Right ventricle myocardium superior (tissue), 1 donor: Measurements from ENCODE around the gene SMYD3. TPM values are rescaled to one million over a fixed set of nuclear protein-coding genes. Genes with fewer than 3 reads are reported as not detected.

Source experiments
- ATAC-seq: fragments of 200-7000 bp; cut with Tn5 transposase; one replicate; pipeline ENCODE4 v1.9.1; 2020; ENCODE audit warnings: mild to moderate bottlenecking; ENCODE audit not compliant: poor library complexity
- DNase-seq: peaks from one replicate; pipeline ENCODE4 v3.0.0-alpha.2; 2020
- intact Hi-C: fragments of 100-400 bp; cut with DNase I; formaldehyde crosslinking; loops from one replicate; pipeline ENCODE4 v1.11.2; 2022
- total RNA-seq: library from RNA; stranded (reverse); fragmentation: NEBNext Ultra II Directional; extraction: Animal tissue kit (Norgen Biotek cat#: 25700); gene quantifications from one replicate; pipeline ENCODE4 v1.2.1, GENCODE V29; 2021
- donor health status: DM: no; HTN: yes; CAD: no; lungs with severe emphysema.

Gene SMYD3
- total RNA-seq, 1 donor from 2014 or later = 9.4 TPM

DNA sequence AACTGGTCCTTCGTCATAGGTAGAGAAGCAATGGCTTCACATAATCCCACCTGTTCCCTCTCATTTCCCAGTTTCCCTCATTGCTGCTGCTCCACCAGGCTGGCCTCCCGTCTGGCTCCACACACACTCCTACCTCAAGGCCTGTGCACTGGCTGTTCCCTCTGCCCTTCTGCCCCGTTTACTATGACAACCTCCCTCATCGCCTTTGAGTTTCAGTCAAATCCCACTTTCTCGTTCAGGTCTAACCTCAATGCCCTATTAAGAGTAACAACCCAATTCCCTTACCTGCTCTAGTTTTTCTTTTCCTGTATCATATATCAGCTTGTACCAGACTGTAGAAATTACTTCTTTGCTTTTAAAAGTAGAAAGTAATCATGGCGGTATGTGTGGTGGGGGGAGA, 589.7 kb downstream of the SMYD3 start:
- intact Hi-C loops = no loop called here
- no peak for ATAC-seq

DNA sequence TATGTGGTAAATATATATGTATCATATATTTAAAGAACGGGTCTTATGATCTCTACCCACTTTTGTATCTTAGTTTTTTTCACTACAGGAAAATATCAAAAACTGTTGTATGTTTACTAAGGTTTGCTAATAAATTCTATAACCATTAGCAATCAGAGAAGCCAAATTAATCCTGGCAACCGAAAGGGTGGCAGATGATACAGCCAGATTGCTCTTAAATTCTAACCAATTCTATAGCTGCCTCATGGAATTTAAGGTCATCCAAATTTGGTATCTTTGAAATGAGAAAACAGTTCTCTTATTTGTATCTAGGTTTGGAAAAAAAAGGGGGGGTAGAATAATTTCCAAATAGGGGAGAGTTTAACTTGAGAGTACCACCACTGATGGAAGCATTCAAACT, 591.2 kb downstream of the SMYD3 start:
- intact Hi-C loops = no loop called here

More for the DNA sequence above, 589.7 kb downstream of the SMYD3 start:
- no peak for DNase-seq

DNA sequence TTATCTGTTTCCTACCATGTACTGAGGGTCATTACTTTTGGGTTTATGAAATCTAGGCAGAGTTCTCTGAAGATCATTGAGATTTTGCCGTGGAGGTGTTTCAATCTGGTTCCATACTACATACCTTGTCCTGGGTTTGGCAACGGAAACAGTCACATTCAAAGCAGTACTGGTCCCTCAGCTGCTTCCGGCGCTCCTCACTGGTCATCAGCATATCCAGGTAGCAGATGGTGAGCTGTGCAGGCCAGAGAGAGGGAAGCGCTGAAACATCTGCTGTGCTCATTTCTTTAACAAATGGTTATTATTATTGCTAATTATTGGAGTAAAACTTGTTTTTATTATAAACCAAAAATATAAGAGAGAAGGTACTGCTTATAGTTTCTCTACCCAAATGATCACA, 591.7 kb downstream of the SMYD3 start:
- no peak for DNase-seq
- intact Hi-C loops = no loop called here
- ATAC-seq = no peak

More for the DNA sequence above, 591.2 kb downstream of the SMYD3 start:
- DNase-seq (no peak), ATAC-seq (no peak)

DNA sequence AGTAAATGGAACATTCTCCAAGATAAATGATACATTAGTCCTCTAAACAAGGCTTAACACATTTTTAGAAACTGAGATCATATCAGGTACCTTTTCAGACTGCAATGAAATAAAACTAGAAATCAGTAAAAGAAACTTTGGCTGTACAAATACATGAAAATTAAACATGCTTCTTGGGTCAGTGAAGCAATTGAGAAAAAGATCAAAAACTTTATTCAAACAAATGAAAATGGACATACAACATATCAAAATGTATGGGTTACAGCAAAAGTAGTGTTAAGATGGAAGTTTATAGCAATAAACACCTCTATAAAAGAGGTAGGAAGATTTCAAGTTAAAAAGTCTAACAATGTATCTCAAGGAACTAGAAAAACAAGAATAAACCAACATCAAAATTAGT, 598.5 kb downstream of the SMYD3 start:
- intact Hi-C loops = no loop called here
- DNase-seq (no peak), ATAC-seq (no peak)

DNA sequence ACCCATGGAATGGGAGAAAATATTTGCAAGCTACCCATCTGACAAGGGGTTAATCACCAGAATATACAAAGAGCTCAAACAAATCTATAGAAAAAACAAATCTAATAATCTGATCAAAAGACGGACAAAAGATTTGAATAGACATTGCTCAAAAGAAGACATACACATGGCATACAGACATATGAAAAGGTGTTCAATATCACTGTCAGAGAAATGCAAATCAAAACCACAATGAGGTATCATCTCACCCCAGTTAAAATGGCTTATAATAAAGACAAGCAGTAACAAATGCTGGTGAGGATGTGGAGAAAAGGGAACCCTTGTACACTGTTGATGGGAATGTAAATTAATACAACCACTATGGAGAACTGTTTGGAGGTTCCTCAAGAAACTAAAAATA, 600.9 kb downstream of the SMYD3 start:
- ATAC-seq = no peak
- intact Hi-C loops = no loop called here
- no peak for DNase-seq

DNA sequence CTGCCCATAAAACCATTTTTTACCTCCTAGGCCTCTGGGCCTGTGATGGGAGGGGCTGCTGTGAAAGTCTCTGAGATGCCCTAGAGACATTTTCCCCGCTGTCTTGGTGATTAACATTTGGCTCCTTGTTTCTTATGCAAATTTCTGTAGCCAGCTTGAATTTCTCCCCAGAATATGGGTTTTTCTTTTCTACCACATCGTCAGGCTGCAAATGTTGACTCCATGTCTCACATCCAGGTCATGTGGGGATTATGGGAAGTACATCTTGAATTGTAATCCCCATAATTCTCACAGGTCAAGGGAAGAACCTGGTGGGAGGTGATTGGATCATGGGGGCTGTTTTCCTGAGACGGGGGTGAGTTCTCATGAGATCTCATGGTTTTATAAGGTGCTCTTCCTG, 603.2 kb downstream of the SMYD3 start:
- ATAC-seq (no peak), DNase-seq (no peak)
- intact Hi-C loops = no loop called here

DNA sequence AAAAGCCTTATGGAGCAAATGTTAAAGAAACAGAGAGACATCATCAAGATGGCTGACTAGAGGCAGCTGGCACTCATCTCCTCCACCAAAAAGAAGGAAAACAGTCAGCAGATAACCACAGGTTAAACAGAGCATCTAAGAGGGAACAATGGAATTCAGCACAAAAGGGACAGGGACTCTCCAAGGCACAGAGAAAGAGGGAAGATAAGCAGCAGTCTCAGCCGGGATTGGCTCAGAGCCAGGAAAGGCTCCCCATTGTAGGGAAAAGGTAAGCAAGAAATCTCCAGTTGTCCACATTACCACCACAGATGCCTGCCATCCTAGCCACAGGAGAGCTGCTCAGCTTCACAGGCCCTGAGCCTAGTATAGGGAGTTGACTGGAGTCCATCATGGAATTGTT, 605.5 kb downstream of the SMYD3 start:
- ATAC-seq (no peak), DNase-seq (no peak)
- intact Hi-C loops = no loop called here

DNA sequence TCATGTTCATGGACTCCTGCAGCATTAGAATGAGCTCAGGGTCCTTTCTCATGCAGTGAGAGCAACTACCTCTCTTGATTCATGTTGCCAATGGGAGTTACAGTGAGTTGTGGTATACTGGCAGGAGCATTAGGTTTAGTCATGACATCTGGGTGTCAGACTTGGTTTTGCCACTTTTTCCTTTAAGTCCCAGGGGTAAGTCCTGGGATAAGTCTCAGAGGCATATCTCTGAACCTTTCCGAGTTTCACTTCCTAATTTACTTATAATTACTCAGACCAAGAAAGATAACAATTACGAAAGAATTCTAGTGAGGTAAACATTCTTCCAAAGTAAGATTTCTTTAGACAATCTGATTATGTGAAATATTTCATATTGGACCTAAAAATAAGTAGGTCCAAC, 606.0 kb downstream of the SMYD3 start:
- DNase-seq (no peak), ATAC-seq (no peak)
- intact Hi-C loops = no loop called here

DNA sequence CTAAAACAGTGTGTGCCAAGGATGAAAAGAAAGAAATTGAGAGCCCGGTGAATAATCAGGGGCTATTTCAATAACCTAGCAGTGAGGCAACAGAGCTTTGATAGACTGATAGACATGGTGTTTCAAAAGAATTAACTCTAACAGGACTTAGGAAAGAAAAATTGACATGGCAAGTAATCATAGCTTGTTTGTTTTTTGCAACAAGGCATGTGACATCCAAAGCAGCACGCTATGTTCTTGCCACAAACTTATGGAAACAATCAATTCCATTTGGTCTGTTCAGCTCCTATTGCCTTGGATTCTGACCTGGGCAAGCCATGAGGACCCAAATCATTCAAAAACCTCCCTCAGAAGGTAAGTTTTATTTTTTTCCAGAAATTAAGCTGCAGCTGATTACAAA, 608.5 kb downstream of the SMYD3 start:
- DNase-seq = no peak
- intact Hi-C loops = no loop called here
- ATAC-seq = no peak

DNA sequence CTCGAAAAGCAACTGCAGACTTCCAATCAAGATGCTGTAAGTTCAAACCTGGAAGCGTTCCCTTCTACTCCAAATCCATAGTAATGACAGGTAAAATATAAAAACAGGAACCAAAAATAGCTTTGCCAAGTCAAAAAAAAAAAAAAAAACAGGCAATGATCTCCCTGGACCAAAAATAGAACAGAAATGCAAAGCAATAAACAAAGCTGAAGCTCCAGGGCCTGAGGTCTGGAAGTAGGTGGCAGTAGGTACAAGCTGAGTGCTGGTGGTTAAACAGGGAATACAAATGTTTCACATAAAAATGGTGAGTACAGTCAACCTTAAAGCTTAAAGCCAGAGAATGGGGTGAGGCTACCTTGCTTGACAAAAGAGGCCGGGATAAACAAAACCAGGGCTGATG, 610.8 kb downstream of the SMYD3 start:
- intact Hi-C loops = no loop called here
- no peak for ATAC-seq
- no peak for DNase-seq

DNA sequence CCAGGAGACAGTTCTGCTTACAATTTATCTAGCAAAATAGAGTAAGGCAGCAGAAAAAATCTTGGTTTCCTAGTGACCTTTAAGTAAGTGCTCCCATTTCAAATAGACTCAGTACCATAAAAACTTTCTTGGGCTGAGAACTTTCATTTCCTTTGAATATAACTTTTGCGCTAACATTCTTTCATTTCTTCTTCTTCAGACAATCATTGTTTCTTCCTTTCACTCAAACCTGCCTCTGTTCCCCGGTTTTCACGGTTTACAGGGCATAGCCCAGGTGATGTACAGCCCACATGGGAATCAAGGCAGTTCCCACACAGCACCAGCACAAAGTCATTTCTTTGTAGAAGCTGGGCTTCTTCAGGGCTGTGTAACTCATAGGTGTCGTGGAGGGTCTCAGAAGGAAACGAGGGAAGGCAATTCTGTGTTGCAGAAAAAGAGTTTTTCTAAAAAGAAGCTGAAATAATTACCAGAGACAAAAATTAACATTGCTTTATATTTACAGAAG, 611.6 kb downstream of the SMYD3 start:
- DNase-seq (no peak), ATAC-seq (no peak)
- intact Hi-C loops = no loop called here

DNA sequence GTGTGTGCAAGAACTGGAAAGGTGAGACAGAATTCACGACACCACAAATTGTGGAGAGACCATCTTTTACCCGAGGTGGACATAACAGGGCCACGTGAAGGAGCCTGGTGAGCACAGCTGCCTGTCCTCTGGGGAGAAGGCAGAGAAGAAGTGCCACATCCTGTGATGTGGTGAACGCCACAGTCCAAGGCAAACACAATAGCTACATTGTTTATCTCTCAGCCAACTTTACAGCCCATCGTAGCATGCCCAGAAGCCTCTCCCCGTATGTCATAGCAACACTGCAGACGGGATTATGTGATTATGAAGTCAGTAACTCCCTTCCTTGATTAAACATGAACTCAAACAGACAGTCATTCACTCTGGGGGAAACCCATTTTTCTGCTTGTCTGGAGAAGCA, 612.2 kb downstream of the SMYD3 start:
- no peak for DNase-seq
- intact Hi-C loops = no loop called here
- no peak for ATAC-seq

DNA sequence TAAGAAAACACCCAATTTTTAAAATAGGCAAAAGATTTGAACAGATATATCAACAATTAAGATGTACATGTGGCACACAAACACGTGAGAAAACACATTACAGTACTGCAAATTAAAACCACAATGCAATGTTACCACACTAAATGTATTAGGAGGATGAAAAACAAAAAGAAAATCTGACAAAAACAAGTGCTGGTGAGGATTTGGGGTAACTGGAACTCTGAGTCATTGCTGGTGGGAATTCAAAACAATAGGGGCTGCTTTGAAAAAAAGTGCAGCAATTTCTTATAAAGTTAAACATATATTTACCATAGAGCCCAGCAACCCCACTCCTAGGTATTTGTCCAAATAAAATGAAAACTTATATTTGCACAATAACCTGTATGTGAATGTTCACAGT, 614.1 kb downstream of the SMYD3 start:
- intact Hi-C loops = no loop called here
- no peak for DNase-seq
- ATAC-seq = no peak

DNA sequence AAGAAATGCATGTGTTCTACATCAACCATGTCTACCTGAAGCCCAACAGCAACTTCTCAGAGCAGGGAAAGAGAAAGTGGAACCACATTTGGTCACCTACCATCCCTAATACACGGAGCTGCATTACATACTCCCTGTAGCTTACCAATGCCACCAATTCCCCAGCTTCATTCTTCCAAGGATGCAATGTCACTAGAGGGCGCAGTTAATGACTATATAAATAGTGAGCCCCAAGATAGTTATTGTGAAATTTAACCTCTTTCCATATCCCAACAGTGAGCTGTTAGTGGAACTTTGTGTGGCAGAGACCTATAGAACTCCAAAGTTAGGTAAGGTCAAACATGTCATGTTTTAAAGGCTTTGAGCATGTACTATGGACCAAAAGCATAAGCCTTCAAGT, 618.3 kb downstream of the SMYD3 start:
- DNase-seq (no peak), ATAC-seq (no peak)
- intact Hi-C loops = no loop called here

DNA sequence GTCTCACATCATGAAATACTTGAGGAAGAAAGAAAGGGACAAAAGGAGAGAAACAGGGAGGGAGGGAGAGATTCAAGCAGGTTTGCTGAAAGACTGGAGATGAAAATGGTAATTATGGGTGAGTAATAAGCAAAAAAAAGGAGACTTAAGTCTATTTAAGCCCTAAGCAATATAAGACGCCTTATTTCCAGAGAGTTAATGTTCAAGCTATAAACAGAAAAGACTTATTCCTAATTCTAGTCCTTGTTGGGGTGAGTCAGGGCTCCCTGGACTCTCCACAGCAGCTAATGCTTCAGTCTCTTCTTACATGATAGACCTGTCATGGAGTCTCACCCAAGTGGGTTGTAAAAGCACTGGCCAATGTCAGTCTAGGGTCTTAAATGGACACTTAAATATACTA, 619.2 kb downstream of the SMYD3 start:
- DNase-seq = no peak
- no peak for ATAC-seq
- intact Hi-C loops = no loop called here

DNA sequence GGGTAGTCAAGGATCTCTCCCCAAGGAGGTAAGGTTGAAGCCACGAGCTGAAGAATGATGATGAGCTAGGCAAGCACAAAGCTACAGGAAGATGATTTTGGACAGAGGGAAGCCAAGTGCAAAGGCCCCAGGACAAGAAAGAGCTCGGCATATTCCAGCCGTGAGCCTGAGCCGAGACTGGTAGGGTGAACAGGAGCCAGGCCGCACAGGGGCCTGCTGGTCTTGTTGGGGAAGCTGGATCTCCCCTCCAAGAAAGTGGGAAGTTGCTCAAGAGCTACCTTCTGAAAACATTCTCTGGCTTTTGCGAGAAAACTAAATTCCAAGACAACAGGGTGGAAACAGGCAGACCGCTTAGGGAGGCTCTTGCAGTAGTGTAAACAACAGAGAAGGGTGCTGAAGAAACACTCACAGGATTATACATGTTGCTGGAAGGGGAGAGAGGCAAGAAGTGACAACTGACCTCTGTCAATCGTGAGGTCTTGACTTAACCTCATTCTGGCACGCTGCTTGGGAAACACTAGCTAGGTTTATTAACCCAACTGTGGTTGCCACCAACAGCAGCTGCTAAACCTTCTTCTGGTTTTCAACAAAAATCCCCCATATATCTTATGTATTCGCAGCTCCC, 625.2 kb downstream of the SMYD3 start:
- no peak for DNase-seq

DNA sequence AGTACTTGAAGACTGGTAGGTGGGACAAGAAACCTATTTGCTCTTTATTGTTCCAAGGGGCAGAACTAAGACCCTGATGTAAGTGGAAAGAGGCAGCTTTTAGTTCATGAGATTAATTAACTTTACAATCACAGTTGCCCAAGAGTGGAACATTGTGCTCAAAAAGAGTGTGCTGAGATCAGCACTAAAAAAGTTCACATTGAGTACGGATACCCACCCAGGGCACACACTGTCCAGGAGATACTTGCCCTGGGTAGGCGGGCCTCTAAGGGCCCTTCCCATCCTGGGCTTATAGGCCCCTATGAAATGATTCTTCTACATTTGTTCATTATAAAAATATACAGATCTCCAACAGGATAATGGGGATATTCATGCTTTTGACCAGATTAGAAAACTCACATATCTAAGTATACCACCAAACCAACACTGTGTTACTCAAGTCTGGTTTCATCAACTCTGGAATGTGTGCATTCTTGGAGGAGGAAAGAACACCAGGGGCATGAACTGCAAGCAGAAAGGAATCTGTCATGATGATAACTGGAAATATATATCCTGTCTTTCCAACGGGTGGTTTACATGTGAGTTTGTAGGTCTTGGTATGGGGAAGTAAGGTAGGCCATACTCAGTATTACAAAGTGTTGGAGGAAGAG, 626.2 kb downstream of the SMYD3 start:
- ATAC-seq (no peak), DNase-seq (no peak)
- intact Hi-C loops = no loop called here

More for the DNA sequence above, 625.2 kb downstream of the SMYD3 start:
- no peak for ATAC-seq
- intact Hi-C loops = no loop called here

DNA sequence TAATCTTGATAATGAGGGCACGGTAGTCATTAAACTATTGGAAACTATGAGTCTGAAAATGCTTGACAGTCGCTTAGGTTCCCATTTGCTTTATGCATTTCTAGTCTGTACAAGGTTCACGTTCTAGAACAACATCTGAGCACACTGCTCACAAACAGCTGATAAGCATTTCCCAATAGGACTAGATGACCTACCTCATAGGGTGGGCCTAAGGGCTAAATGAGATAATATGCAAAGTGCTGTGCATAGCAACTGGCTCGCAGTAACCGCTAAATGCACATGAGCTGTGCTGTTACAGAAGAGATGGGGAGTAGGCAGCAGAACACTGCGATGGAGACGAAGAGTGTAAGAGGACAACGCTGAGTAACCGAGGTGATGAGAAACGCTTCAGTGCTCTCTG, 628.0 kb downstream of the SMYD3 start:
- no peak for DNase-seq
- ATAC-seq = no peak
- intact Hi-C loops = no loop called here

DNA sequence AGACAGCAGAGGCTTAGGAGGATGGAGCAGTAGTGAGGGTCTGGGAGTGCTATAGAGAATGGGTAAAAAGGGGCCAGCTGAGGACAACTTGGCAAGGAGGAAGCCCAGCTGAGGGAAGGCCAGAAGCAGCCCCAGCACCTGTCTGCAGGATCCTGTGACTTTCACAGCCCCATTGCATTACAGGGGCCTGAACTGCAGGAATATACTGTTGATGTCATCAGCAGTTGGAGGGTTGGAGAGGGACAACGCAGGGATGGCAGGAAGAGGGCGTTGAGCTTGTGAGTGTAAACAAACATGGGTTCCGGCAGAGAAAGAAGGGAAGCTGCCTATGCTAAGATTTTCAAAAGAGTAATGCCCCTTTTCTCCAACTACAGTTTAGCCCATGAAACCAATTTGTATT, 628.5 kb downstream of the SMYD3 start:
- intact Hi-C loops = no loop called here
- DNase-seq (no peak), ATAC-seq (no peak)

DNA sequence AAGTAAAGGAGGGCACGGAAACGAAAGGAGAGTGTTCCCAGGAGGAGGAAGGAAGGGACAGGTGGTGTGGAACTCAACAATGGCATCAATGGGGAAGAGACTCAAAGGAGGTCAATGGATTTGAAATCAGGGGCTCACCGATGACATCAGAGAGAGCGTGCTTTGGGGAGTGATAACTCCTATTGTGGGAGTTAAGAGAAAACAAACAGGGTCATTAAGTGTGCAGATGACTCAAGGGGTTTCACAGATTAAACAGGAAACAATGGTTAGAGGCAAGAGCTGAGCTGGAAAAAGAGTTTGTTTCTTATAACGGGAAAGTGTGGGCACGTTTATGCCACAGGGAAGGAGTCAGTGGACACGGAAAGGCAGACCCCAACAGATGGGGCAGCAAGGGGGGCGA, 629.1 kb downstream of the SMYD3 start:
- intact Hi-C loops = no loop called here
- ATAC-seq = no peak

DNA sequence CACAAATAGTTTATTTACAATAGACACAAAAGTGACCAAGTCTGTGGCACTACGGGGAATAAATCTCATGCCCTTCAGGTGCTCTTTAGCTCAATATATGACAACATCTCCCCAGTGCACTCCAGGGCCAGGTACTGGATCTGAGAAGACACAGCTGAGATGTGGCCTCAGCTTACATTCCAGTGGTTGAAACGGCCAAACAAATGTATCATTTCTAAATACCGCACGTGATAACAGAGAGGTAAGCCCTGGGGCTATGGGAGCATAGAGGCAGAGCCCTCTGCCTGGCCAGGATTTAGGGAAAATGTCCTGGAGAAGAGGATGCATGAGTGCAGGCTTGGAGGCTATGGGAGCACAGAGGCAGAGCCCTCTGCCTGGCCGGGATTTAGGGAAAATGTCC, 630.5 kb downstream of the SMYD3 start:
- DNase-seq = no peak
- no peak for ATAC-seq
- intact Hi-C loops = no loop called here

More for the DNA sequence above, 629.1 kb downstream of the SMYD3 start:
- DNase-seq = no peak
